ENCODE results near the gene PRPF38B. TPM values are rescaled to one million over a fixed set of nuclear protein-coding genes. Genes with fewer than 3 reads are reported as not detected.

Gene PRPF38B
- total RNA-seq, 1 experiment from 2014 or later = 50.5 TPM

- ATAC-seq (peak; percentile 32), DNase-seq (ENCODE audit: low spot score) (no peak)
- Mint-ChIP-seq H3K4me1 (peaks cover 24% of the 10 kb centered on the region), H3K9me3 (no peaks in the 10 kb centered on the region), H3K27me3 (ENCODE audit: low read depth) (no peaks in the 10 kb centered on the region), H3K27ac (peak overlapping the region; percentile 99), H3K4me3 (peak overlapping the region; percentile 99), H3K36me3 (peaks cover 42% of the 10 kb centered on the region)
- CTCF ChIA-PET = interaction anchor here (0.8 to 1.8 kb wide), 10 partner anchors 12 to 493 kb away, joined by 3 to 10 read pairs (median 4); partner anchors contain the start of genes EEIG2, FNDC7, HENMT1 and SLC25A24
- TF ChIP-seq, protein P1, sequence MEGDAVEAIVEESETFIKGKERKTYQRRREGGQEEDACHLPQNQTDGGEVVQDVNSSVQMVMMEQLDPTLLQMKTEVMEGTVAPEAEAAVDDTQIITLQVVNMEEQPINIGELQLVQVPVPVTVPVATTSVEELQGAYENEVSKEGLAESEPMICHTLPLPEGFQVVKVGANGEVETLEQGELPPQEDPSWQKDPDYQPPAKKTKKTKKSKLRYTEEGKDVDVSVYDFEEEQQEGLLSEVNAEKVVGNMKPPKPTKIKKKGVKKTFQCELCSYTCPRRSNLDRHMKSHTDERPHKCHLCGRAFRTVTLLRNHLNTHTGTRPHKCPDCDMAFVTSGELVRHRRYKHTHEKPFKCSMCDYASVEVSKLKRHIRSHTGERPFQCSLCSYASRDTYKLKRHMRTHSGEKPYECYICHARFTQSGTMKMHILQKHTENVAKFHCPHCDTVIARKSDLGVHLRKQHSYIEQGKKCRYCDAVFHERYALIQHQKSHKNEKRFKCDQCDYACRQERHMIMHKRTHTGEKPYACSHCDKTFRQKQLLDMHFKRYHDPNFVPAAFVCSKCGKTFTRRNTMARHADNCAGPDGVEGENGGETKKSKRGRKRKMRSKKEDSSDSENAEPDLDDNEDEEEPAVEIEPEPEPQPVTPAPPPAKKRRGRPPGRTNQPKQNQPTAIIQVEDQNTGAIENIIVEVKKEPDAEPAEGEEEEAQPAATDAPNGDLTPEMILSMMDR (IDR thresholded peaks at IDR 0.05) = no peak
- TF ChIP-seq NFYB (CRISPR knock-in tag; conservative IDR thresholded peaks at IDR 0.05; ENCODE audit: low read depth) = no peak
- TF ChIP-seq RORB (CRISPR knock-in tag; IDR thresholded peaks at IDR 0.05) = no peak
- TF ChIP-seq NR2C2 (CRISPR knock-in tag; IDR thresholded peaks at IDR 0.05) = no peak
- no peak for TF ChIP-seq ZNF423 (CRISPR knock-in tag; IDR thresholded peaks at IDR 0.05)
- no peak for TF ChIP-seq ZNF219 (CRISPR knock-in tag; IDR thresholded peaks at IDR 0.05; ENCODE audit: borderline replicate concordance)
- POLR2A ChIA-PET = interaction anchor here (0.9 to 2.5 kb wide), 7 partner anchors 10 to 522 kb away, joined by 3 to 19 read pairs (median 6); partner anchors contain the start of genes HENMT1 and SLC25A24
Measured at GRCh38 chr1:108692724-108693655, 880 bp downstream of the PRPF38B start.

GRCh38 chr1:108695535-108695934 lies 3.4 kb downstream of the PRPF38B start:
- H3K36me3 Mint-ChIP-seq = peaks cover 67% of the 10 kb centered on the region
- no peaks in the 10 kb centered on the region for H3K27me3 Mint-ChIP-seq (ENCODE audit: low read depth)
- TF ChIP-seq ZNF263 (CRISPR knock-in tag; IDR thresholded peaks at IDR 0.05; ENCODE audit: low read depth) (no peak), CBFB (CRISPR knock-in tag; IDR thresholded peaks at IDR 0.05; ENCODE audit: low read depth) (no peak), E2F4 (CRISPR knock-in tag; IDR thresholded peaks at IDR 0.05; ENCODE audit: borderline replicate concordance, low read depth) (no peak)
- H3K9me3 Mint-ChIP-seq = no peaks in the 10 kb centered on the region
- 0 out of 2 replicates have a peak overlapping the region, but pooled peaks have one; percentile 26 for H3K4me3 Mint-ChIP-seq
- peaks cover 20% of the 10 kb centered on the region for H3K4me1 Mint-ChIP-seq
- POLR2A ChIA-PET = interaction anchor here (0.6 kb wide), 1 partner anchor 135 kb away, joined by 5 read pairs; no protein-coding TSS in a partner anchor
- no peak for ATAC-seq
- CTCF ChIA-PET = interaction anchor here (0.6 kb wide), 1 partner anchor 66 kb away, joined by 3 read pairs; no protein-coding TSS in a partner anchor
- H3K27ac Mint-ChIP-seq = peak overlapping the region; percentile 78
- DNase-seq (ENCODE audit: low spot score) = no peak

DNA sequence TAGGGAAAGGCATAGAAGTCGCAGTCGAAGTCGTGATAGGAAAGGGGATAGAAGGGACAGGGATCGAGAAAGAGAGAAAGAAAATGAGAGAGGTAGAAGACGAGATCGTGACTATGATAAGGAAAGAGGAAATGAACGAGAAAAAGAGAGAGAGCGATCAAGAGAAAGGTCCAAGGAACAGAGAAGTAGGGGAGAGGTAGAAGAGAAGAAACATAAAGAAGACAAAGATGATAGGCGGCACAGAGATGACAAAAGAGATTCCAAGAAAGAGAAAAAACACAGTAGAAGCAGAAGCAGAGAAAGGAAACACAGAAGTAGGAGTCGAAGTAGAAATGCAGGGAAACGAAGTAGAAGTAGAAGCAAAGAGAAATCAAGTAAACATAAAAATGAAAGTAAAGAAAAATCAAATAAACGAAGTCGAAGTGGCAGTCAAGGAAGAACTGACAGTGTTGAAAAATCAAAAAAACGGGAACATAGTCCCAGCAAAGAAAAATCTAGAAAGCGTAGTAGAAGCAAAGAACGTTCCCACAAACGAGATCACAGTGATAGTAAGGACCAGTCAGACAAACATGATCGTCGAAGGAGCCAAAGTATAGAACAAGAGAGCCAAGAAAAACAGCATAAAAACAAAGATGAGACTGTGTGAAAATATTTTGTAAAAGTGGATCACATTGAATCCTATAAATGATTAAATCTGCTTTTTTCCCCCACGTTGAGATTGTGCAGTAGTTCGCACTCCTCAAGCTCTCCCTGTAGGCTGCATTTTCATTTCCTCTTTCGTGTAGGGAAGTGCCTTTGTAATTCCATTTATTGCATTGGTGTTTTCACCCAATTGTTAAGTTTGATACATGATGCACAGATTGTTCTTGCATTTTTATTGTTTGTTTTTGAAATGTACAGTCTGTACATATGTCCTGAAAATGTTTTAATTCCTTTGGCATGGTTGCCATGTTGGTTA lies 7.5 kb downstream of the PRPF38B start:
- POLR2A ChIA-PET = no interaction called here
- TF ChIP-seq NFE2L1 (CRISPR knock-in tag; IDR thresholded peaks at IDR 0.05) = no peak
- no peak for TF ChIP-seq ATF6 (CRISPR knock-in tag; IDR thresholded peaks at IDR 0.05)
- no peak for TF ChIP-seq NR1H2 (CRISPR knock-in tag; IDR thresholded peaks at IDR 0.05)
- no peak for TF ChIP-seq GTF2I (CRISPR knock-in tag; conservative IDR thresholded peaks at IDR 0.05)
- no peak for TF ChIP-seq RELA (CRISPR knock-in tag; IDR thresholded peaks at IDR 0.05; ENCODE audit: borderline replicate concordance)
- TF ChIP-seq, protein P2, sequence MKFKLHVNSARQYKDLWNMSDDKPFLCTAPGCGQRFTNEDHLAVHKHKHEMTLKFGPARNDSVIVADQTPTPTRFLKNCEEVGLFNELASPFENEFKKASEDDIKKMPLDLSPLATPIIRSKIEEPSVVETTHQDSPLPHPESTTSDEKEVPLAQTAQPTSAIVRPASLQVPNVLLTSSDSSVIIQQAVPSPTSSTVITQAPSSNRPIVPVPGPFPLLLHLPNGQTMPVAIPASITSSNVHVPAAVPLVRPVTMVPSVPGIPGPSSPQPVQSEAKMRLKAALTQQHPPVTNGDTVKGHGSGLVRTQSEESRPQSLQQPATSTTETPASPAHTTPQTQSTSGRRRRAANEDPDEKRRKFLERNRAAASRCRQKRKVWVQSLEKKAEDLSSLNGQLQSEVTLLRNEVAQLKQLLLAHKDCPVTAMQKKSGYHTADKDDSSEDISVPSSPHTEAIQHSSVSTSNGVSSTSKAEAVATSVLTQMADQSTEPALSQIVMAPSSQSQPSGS (CRISPR knock-in tag; IDR thresholded peaks at IDR 0.05; ENCODE audit: borderline replicate concordance, low read depth) = no peak
- no peak for TF ChIP-seq FOXK1 (CRISPR knock-in tag; IDR thresholded peaks at IDR 0.05)
- TF ChIP-seq CBFB (CRISPR knock-in tag; IDR thresholded peaks at IDR 0.05; ENCODE audit: low read depth) = no peak
- no peak for TF ChIP-seq ZNF232 (CRISPR knock-in tag; IDR thresholded peaks at IDR 0.05)
- TF ChIP-seq TEAD4 (CRISPR knock-in tag; IDR thresholded peaks at IDR 0.05) = no peak

More for the DNA sequence above, 7.5 kb downstream of the PRPF38B start:
- peaks cover 2% of the 10 kb centered on the region for H3K4me1 Mint-ChIP-seq
- peaks cover 68% of the 10 kb centered on the region for H3K36me3 Mint-ChIP-seq
- ATAC-seq (no peak), DNase-seq (ENCODE audit: low spot score) (no peak)
- H3K27me3 Mint-ChIP-seq (ENCODE audit: low read depth) = no peaks in the 10 kb centered on the region
- CTCF ChIA-PET = no interaction called here
- H3K9me3 Mint-ChIP-seq = no peaks in the 10 kb centered on the region
- no peak overlapping the region for H3K4me3 Mint-ChIP-seq
- peak overlapping the region; percentile 8 for H3K27ac Mint-ChIP-seq

Data from WTC11 (cell line).